ENCODE measurements around the gene PTCD2. TPM values are rescaled to one million over a fixed set of nuclear protein-coding genes. Genes with fewer than 3 reads are reported as not detected.
A peak's percentile ranks its signal among the peaks of the same experiment; 100 is the strongest.
"Not testable (repeated sequence)": the region's sequence is repeated elsewhere in the genome, so short reads cannot be mapped to it uniquely, and the experiment has no call there.

The PTCD2 gene
- total RNA-seq, 2 donors from 2014 or later = 2.6 to 3.9 TPM

DNA sequence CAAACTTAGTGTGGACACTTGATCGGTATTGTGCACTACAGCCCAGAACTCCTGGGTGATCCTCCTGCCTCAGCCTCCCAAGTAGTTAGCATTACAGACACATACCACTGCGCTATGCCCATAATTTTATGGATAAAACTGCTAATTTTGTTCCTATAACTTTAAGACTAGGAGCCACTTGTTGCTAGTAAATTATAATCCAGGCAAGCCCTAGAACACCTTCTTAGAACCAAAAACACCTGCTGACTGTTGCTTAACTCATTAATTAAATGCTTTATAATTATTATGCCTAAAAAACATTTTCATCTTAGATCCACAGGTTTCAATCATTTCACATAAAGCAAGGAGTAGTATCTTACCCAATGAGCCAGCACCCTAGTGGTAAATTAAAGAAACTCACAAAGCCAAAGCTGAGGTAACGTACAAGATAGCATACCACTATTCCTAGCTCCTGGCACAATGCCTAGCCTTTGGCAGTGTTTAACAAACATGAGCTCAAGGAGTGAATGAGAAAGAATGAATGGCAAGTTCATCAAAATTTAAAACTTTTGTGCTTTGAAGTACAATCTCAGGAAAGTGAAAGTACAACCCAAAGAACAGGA, 5.5 kb upstream of the PTCD2 start:
- H3K9me3 ChIP-seq = no peaks in the 10 kb centered on the region
- intact Hi-C loops (cut with DNase I) = no loop called here
- ATAC-seq = peak; percentile 58

DNA sequence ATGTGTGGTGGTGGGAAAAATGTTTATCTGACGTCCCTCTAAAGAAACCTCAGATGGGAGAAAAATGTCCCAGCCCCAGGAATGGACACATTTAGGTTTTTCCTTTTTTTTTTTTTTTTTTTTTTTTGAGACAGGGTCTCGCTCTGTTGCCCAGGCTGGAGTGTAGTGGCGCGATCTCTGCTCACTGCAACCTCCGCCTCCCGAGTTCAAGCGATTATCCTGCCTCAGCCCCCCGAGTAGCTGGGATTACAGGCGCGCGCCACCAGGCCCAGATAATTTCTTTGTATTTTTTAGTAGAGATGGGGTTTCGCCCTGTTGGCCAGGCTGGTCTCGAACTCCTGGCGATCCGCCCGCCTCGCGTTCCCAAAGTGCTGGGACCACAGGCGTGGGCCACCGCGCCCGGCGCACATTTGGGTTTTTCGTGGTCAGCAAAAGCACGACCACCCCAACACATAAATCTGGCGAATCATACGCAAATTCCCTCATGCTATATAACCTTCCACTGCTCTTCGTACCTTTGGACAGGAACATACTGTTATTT, 668 bp upstream of the PTCD2 start:
- ATAC-seq; intact Hi-C loops (cut with DNase I); H3K27me3 ChIP-seq; H3K36me3 ChIP-seq (replicated peaks in 1 of 2; ENCODE audit: insufficient read depth in 1 of 2, low read depth in 2 of 2); H3K9me3 ChIP-seq: not testable (repeated sequence)
- Histone ChIP-seq H3K4me3 (peak overlapping the region; percentile 83 to 90), H3K4me1 (peaks cover 27% of the 10 kb centered on the region), H3K27ac (peak overlapping the region in 2 of 4 donors; percentile 71 to 77)
- 8 to 20% methylated on average over 12 to 28 of the region's 28 CpGs for WGBS, 2 donors
- DNase-seq = peak in 3 of 4 donors; percentile 8 to 36 (median 22)

More for the DNA sequence above, 5.5 kb upstream of the PTCD2 start:
- 67 to 68% methylated on average over 3 of the region's 3 CpGs for WGBS, 2 donors
- DNase-seq = peak; percentile 55 to 79 (median 68)
- no peak overlapping the region for H3K27ac ChIP-seq
- H3K27me3 ChIP-seq = no peaks in the 10 kb centered on the region
- H3K4me1 ChIP-seq = peaks cover 21% of the 10 kb centered on the region
- H3K36me3 ChIP-seq (replicated peaks in 1 of 2; ENCODE audit: insufficient read depth in 1 of 2, low read depth in 2 of 2) = peaks cover 0 to 8% of the 10 kb centered on the region in 2 donors
- TF ChIP-seq, protein P1, sequence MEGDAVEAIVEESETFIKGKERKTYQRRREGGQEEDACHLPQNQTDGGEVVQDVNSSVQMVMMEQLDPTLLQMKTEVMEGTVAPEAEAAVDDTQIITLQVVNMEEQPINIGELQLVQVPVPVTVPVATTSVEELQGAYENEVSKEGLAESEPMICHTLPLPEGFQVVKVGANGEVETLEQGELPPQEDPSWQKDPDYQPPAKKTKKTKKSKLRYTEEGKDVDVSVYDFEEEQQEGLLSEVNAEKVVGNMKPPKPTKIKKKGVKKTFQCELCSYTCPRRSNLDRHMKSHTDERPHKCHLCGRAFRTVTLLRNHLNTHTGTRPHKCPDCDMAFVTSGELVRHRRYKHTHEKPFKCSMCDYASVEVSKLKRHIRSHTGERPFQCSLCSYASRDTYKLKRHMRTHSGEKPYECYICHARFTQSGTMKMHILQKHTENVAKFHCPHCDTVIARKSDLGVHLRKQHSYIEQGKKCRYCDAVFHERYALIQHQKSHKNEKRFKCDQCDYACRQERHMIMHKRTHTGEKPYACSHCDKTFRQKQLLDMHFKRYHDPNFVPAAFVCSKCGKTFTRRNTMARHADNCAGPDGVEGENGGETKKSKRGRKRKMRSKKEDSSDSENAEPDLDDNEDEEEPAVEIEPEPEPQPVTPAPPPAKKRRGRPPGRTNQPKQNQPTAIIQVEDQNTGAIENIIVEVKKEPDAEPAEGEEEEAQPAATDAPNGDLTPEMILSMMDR (IDR thresholded peaks at IDR 0.05) = peak in 2 of 7 experiments; percentile 24 to 41
- TF ChIP-seq POLR2A (IDR thresholded peaks at IDR 0.05) = no peak
- no peak overlapping the region for H3K4me3 ChIP-seq

DNA sequence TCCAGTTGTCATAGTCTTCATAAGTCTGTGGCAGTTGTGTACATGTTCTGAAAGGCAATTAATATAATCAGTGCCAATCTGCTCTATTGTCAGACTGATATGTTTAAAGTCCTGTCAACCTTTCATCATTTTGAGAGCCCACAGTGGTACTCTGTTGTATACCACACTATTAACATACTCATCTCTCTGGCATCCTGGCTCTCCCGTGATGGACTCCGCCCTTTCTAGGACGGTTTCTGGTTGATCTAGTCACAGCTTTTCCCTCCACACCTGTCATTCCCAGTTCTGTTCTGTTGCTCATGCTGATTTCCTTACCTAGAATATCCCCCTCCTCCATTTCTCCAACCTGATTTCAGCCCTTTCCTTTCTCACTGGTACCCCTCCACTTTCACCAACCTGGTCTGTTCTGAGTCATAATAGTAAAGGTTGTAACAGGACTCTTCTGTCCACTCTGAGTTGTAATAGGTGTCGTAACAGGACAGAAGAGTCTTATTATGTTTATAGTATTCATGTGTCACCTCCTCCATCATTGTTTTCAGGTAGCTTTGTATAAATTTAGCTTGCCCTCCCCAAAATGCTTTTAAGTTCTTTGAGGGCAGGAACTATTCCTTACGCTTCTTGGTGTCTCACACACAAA, 4.1 kb downstream of the PTCD2 start:
- H3K27ac ChIP-seq = no peak overlapping the region
- no peaks in the 10 kb centered on the region for H3K9me3 ChIP-seq
- WGBS, 2 donors = 93 to 94% methylated on average over 5 of the region's 5 CpGs
- DNase-seq (no peak), ATAC-seq (no peak)
- TF ChIP-seq, protein P1 (IDR thresholded peaks at IDR 0.05) = no peak
- TF ChIP-seq POLR2A (IDR thresholded peaks at IDR 0.05) = no peak
- peaks cover 11% of the 10 kb centered on the region for H3K4me1 ChIP-seq
- no peak overlapping the region for H3K4me3 ChIP-seq
- H3K27me3 ChIP-seq = no peaks in the 10 kb centered on the region
- no peaks in the 10 kb centered on the region for H3K36me3 ChIP-seq (replicated peaks in 1 of 2; ENCODE audit: insufficient read depth in 1 of 2, low read depth in 2 of 2)
- intact Hi-C loops (cut with DNase I) = no loop called here

DNA sequence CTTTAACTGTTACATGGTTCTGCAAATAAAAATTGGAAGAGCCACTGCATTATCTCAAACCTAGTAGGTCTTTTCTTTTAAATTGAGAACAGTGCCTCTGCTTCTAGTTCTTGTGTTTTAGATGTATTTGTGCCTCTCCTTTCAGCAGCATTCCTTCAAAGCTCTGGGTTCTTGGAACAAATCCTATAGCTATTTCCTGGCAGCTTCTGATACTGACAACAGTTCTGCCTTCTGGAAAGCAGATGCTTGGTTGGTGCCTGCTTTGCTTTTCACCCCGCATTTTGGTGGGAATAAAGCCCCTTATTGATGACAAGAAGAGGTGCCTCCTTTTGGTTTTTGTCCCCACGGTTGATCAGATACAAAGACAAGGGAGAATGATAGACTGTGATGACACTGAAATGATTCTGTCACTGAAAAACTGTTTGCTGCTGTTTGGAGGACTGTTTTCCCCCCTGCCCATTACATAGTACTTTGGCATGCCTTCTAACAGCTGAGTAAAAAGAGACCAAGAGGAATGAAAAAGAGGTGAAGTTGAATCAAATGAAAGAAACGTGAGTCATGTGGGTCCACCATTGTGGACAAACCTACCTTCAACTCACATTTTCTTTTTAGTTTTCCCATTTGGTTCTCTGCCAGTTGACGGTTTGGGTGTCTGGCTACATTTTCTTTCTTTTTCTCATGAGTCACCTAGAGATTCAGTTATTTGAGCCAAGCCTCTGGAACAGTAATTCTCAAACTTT, 5.6 kb downstream of the PTCD2 start:
- Histone ChIP-seq H3K36me3 (replicated peaks in 1 of 2; ENCODE audit: insufficient read depth in 1 of 2, low read depth in 2 of 2) (no peaks in the 10 kb centered on the region), H3K27ac (no peak overlapping the region)
- intact Hi-C loops (cut with DNase I) = no loop called here

More for the DNA sequence above, 5.6 kb downstream of the PTCD2 start:
- Histone ChIP-seq H3K27me3 (no peaks in the 10 kb centered on the region), H3K4me1 (peaks cover 6% of the 10 kb centered on the region), H3K4me3 (no peak overlapping the region), H3K9me3 (no peaks in the 10 kb centered on the region)
- no peak for TF ChIP-seq POLR2A (IDR thresholded peaks at IDR 0.05)
- TF ChIP-seq, protein P1 (IDR thresholded peaks at IDR 0.05) = no peak
- ATAC-seq (no peak), DNase-seq (no peak)
- WGBS, 2 donors = 77 to 79% methylated on average over 4 of the region's 4 CpGs

All from body of pancreas (tissue), 4 donors.